Neural cell (in vitro differentiated cells): ENCODE measurements around the gene VAV2. TPM values are rescaled to one million over a fixed set of nuclear protein-coding genes. Genes with fewer than 3 reads are reported as not detected.

Experiments used
- H2AFZ ChIP-seq: fragments of 200-600, 300-800 bp; sonication (generic), shearing (Covaris generic); 2 replicates; pipeline ENCODE4 v1.6.0; 2014; ENCODE audit warnings: low read depth, mild to moderate bottlenecking, antibody characterized with exemption, low read length, moderate library complexity
- H3F3A ChIP-seq: fragments of 200-600 bp; shearing (Covaris generic); 2 replicates; pipeline ENCODE4 v1.6.1; 2016; ENCODE audit warnings: mild to moderate bottlenecking, moderate library complexity, mixed read lengths, antibody characterized with exemption, low read length; ENCODE audit not compliant: insufficient read depth, poor library complexity, severe bottlenecking
- H3K27ac ChIP-seq: fragments of 200-600, 300-800 bp; sonication (generic), shearing (Covaris generic); 2 replicates; pipeline ENCODE4 v1.5.1; 2014; ENCODE audit warnings: mild to moderate bottlenecking, low read length, moderate library complexity
- H3K27me3 ChIP-seq: fragments of 300-800, 200-600 bp; sonication (generic), shearing (Covaris generic); 2 replicates; pipeline ENCODE4 v1.6.0; 2014; ENCODE audit warnings: mild to moderate bottlenecking, low read depth, low read length, moderate library complexity; ENCODE audit not compliant: insufficient read depth
- H3K36me3 ChIP-seq: fragments of 300-800, 200-600 bp; sonication (generic), shearing (Covaris generic); 2 replicates; pipeline ENCODE4 v1.5.1; 2014; ENCODE audit warnings: mild to moderate bottlenecking, antibody characterized with exemption, low read length, moderate library complexity; ENCODE audit not compliant: insufficient read depth
- H3K4me2 ChIP-seq: fragments of 300-800, 200-600 bp; sonication (generic), shearing (Covaris generic); 2 replicates; pipeline ENCODE4 v1.6.0; 2014; ENCODE audit warnings: mild to moderate bottlenecking, low read length
- H3K4me3 ChIP-seq: fragments of 300-800, 200-600 bp; sonication (generic), shearing (Covaris generic); 2 replicates; pipeline ENCODE4 v1.5.1; 2014; ENCODE audit warnings: mild to moderate bottlenecking, low read length, moderate library complexity
- H3K79me2 ChIP-seq: fragments of 200-600 bp; shearing (Covaris generic); replicated peaks from 2 replicates; pipeline ENCODE4 v1.6.0; 2014; ENCODE audit warnings: mild to moderate bottlenecking, low read length, moderate library complexity; ENCODE audit not compliant: insufficient read depth
- H3K9ac ChIP-seq: fragments of 300-800, 200-600 bp; sonication (generic), shearing (Covaris generic); 2 replicates; pipeline ENCODE4 v1.6.1; 2016; ENCODE audit warnings: mild to moderate bottlenecking, low read length, mixed read lengths
- H3K9me2 ChIP-seq: fragments of 200-600 bp; shearing (Covaris generic); 2 replicates; pipeline ENCODE4 v1.6.1; 2016; ENCODE audit warnings: mild to moderate bottlenecking, low read length, mixed read lengths; ENCODE audit not compliant: insufficient read depth
- H3K9me3 ChIP-seq: fragments of 200-600, 300-800 bp; sonication (generic), shearing (Covaris generic); 2 replicates; pipeline ENCODE4 v1.6.1; 2016; ENCODE audit warnings: mild to moderate bottlenecking, mixed run types, low read length, moderate library complexity, mixed read lengths
- H4K20me1 ChIP-seq: fragments of 200-600 bp; shearing (Covaris generic); 2 replicates; pipeline ENCODE4 v1.6.1; 2016; ENCODE audit warnings: mild to moderate bottlenecking, mixed run types; ENCODE audit not compliant: insufficient read depth
- CTCF ChIP-seq: fragments of 450-650 bp; IDR thresholded peaks from 2 replicates; pipeline ENCODE4 v1.5.1; 2014; ENCODE audit warnings: antibody characterized with exemption, mild to moderate bottlenecking, moderate library complexity; ENCODE audit not compliant: poor library complexity, severe bottlenecking
- EP300 ChIP-seq: fragments of 450-650 bp; conservative IDR thresholded peaks from 2 replicates; pipeline ENCODE4 v1.6.1; 2014; ENCODE audit warnings: antibody characterized with exemption, mild to moderate bottlenecking, moderate library complexity; ENCODE audit not compliant: poor library complexity, severe bottlenecking
- EZH2 ChIP-seq: fragments of 200-600, 300-800 bp; shearing (Covaris generic), sonication (generic); IDR thresholded peaks from 2 replicates; pipeline ENCODE4 v1.6.1; 2014; ENCODE audit warnings: antibody characterized with exemption, low read length, borderline replicate concordance, mild to moderate bottlenecking; ENCODE audit not compliant: insufficient read depth, poor library complexity, severe bottlenecking
- MXI1 ChIP-seq: fragments of 450-650 bp; conservative IDR thresholded peaks from 2 replicates; pipeline ENCODE4 v1.6.1; 2014; ENCODE audit warnings: antibody characterized with exemption, mild to moderate bottlenecking; ENCODE audit not compliant: poor library complexity, severe bottlenecking
- POLR2AphosphoS5 ChIP-seq: IDR thresholded peaks from 2 replicates; pipeline ENCODE4 v1.6.1; 2012
- RAD21 ChIP-seq: fragments of 450-650 bp; conservative IDR thresholded peaks from 2 replicates; pipeline ENCODE4 v1.6.1; 2014; ENCODE audit warnings: antibody characterized with exemption, mild to moderate bottlenecking, moderate library complexity
- REST ChIP-seq: IDR thresholded peaks from 2 replicates; pipeline ENCODE4 v1.6.1; 2012; ENCODE audit warnings: borderline replicate concordance
- SMC3 ChIP-seq: fragments of 450-650 bp; conservative IDR thresholded peaks from 2 replicates; pipeline ENCODE4 v1.6.1; 2014; ENCODE audit warnings: antibody characterized with exemption, mild to moderate bottlenecking, moderate library complexity; ENCODE audit not compliant: poor library complexity
- TAF1 ChIP-seq: IDR thresholded peaks from 2 replicates; pipeline ENCODE4 v1.6.1; 2012; ENCODE audit warnings: low read depth
- polyA plus RNA-seq: library from polyadenylated mRNA; depleted of rRNA; stranded (reverse); fragments of >200 nt; gene quantifications from 2 replicates; pipeline ENCODE4 v1.2.3, GENCODE V29; 2014

The VAV2 gene
- polyA plus RNA-seq, 1 donor from 2014 or later: 35.2 TPM

- no peaks in the 10 kb centered on the region for H3K79me2 ChIP-seq
- no peak overlapping the region for H2AFZ ChIP-seq
- H3K4me3 ChIP-seq: no peak overlapping the region
- no peak for TF ChIP-seq MXI1
- no peak for TF ChIP-seq REST
- no peak for TF ChIP-seq TAF1
- no peak for TF ChIP-seq SMC3
- no peak for TF ChIP-seq CTCF
- no peak for TF ChIP-seq EP300
- TF ChIP-seq RAD21: no peak
- TF ChIP-seq POLR2AphosphoS5: no peak
- H3K9ac ChIP-seq: no peak overlapping the region
- no peaks in the 10 kb centered on the region for H4K20me1 ChIP-seq
- no peaks in the 10 kb centered on the region for H3K36me3 ChIP-seq
- H3K9me2 ChIP-seq: no peaks in the 10 kb centered on the region
- no peaks in the 10 kb centered on the region for H3K27me3 ChIP-seq
- no peak overlapping the region for H3K27ac ChIP-seq
- H3K4me2 ChIP-seq: no peak overlapping the region
- no peaks in the 10 kb centered on the region for H3K9me3 ChIP-seq
- H3F3A ChIP-seq: no peaks in the 10 kb centered on the region
Measured at GRCh38 chr9:133998915-133999595, 6.9 kb upstream of the VAV2 start.

- Histone ChIP-seq H3K4me3 (no peak overlapping the region), H4K20me1 (no peaks in the 10 kb centered on the region), H3K27me3 (no peaks in the 10 kb centered on the region), H3K9me3 (no peaks in the 10 kb centered on the region), H3K9me2 (no peaks in the 10 kb centered on the region), H3K9ac (no peak overlapping the region), H3K79me2 (no peaks in the 10 kb centered on the region), H3K27ac (no peak overlapping the region), H3K36me3 (no peaks in the 10 kb centered on the region), H2AFZ (no peak overlapping the region), H3K4me2 (no peak overlapping the region), H3F3A (no peaks in the 10 kb centered on the region)
- TF ChIP-seq MXI1: no peak
- no peak for TF ChIP-seq SMC3
- TF ChIP-seq CTCF: no peak
- no peak for TF ChIP-seq EZH2
- TF ChIP-seq TAF1: no peak
- no peak for TF ChIP-seq POLR2AphosphoS5
- no peak for TF ChIP-seq REST
- TF ChIP-seq EP300: no peak
- TF ChIP-seq RAD21: no peak
Measured at GRCh38 chr9:133997584-133997983, 5.5 kb upstream of the VAV2 start.
